Activated naive CD8-positive, alpha-beta T cell (primary cell): ENCODE results near the gene IFI27.
A peak's percentile ranks its signal among the peaks of the same experiment; 100 is the strongest.

ENCODE experiments used
- H3K27ac Mint-ChIP-seq: one replicate; pipeline ENCODE4 v1.8.0; 2021; ENCODE audit warnings: mixed read lengths
- H3K27me3 Mint-ChIP-seq: one replicate; pipeline ENCODE4 v1.8.0; 2021; ENCODE audit warnings: mixed read lengths
- H3K36me3 Mint-ChIP-seq: one replicate; pipeline ENCODE4 v1.8.0; 2021; ENCODE audit warnings: mixed read lengths
- H3K4me1 Mint-ChIP-seq: one replicate; pipeline ENCODE4 v1.8.0; 2021; ENCODE audit warnings: low read depth, mixed read lengths
- H3K4me3 Mint-ChIP-seq: one replicate; pipeline ENCODE4 v1.8.0; 2021; ENCODE audit warnings: mild to moderate bottlenecking, mixed read lengths
- H3K9me3 Mint-ChIP-seq: one replicate; pipeline ENCODE4 v1.8.0; 2021; ENCODE audit warnings: low read depth, mixed read lengths

The IFI27 gene

DNA sequence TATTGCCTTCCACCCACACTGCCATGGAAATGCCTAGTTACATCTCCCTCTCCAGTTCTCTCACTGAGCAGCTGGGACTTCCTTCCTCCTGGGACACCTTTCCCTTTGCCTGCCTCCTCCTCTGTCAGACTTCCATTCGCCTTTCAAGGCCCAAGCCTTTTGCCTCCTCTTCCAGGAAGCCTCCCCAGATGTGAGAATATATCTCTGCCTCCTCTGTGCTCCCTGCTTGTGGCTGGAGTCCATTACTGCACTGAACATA, 15.8 kb downstream of the IFI27 start:
- peaks cover 16% of the 10 kb centered on the region for H3K4me1 Mint-ChIP-seq
- H3K27me3 Mint-ChIP-seq = no peaks in the 10 kb centered on the region
- no peak overlapping the region for H3K27ac Mint-ChIP-seq

DNA sequence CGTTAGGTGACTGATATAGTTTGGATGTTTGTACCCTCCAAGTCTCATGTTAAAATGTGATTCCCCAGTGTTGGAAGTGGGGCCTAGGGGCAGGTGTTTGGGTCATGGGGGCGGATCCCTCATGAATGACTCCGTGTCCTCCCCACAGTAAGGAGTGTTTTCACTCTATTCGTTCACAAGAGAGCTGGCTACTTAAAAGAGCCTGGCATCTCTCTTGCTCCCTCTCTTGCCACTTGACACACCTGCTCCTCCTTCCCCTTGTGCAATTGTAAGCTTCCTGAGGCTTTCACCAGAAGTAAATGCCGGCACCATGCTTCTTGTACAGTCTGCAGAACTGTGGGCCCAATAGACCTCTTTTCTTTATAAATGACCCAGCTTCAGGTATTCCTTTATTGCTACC, 16.3 kb downstream of the IFI27 start:
- H3K27ac Mint-ChIP-seq = no peak overlapping the region
- H3K4me1 Mint-ChIP-seq = peaks cover 16% of the 10 kb centered on the region
- H3K27me3 Mint-ChIP-seq = no peaks in the 10 kb centered on the region
- no peaks in the 10 kb centered on the region for H3K36me3 Mint-ChIP-seq
- H3K4me3 Mint-ChIP-seq = no peak overlapping the region
- H3K9me3 Mint-ChIP-seq = no peaks in the 10 kb centered on the region

More for the DNA sequence above, 15.8 kb downstream of the IFI27 start:
- Mint-ChIP-seq H3K36me3 (no peaks in the 10 kb centered on the region), H3K9me3 (no peaks in the 10 kb centered on the region), H3K4me3 (no peak overlapping the region)

DNA sequence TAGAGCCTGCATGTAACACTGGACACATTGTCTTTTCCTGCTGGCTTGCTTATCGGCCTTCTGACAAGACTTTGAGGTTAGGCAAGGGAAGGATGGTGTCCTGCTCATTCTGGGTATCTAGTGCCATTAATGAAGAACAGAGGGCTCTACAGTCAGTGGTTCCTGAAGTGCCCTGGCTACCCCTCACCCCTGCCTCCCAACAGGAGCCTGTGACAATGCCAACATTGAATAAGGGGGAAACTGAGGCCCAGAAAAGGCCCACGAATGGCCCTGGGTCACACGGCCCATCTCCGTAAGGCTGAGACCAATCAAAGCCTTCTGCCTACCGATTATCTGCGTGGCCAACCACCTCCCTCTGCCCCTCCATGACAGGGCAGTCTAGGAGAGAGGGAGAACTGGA, 16.8 kb downstream of the IFI27 start:
- Mint-ChIP-seq H3K9me3 (no peaks in the 10 kb centered on the region), H3K36me3 (no peaks in the 10 kb centered on the region), H3K27ac (no peak overlapping the region), H3K27me3 (no peaks in the 10 kb centered on the region), H3K4me3 (no peak overlapping the region), H3K4me1 (peaks cover 16% of the 10 kb centered on the region)

DNA sequence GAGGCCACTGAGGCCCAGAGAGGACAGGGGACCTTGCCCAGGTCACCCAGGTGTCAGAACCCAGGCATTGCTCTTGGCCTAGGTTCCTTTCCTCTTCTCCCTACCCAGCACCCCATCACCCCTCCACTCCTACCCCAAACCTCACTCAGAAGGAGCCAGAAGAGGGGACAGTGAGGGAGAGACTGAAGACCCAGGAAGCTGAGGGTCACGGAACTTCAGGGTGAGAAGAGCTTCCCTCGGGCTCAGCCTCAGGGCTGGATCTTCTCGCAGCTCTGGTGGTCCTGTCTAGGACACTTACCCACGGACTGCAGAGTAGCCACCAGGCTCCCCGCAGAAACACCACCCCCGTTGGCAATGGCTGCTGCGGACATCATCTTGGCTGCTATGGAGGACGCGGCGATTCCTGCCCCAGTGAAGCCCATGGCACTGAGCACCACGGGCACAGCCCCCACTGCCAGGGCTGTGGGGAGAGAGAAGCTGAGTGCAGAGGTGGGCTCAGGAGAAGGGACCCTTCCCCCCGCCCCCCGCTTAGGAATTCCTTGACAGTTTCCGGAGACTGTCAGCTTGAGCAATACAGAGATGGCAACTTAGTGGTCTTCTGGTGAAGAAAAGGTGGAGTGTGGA, 17.8 kb downstream of the IFI27 start:
- Mint-ChIP-seq H3K4me1 (peaks cover 16% of the 10 kb centered on the region), H3K9me3 (no peaks in the 10 kb centered on the region), H3K27me3 (no peaks in the 10 kb centered on the region), H3K36me3 (no peaks in the 10 kb centered on the region), H3K4me3 (peak overlapping the region; percentile 91), H3K27ac (no peak overlapping the region)

- no peak within 1 kb of the TSS for H3K27ac Mint-ChIP-seq
- H3K9me3 Mint-ChIP-seq = no peaks in the 10 kb centered on the region
- H3K36me3 Mint-ChIP-seq = no peaks in the 10 kb centered on the region
- no peaks in the 10 kb centered on the region for H3K27me3 Mint-ChIP-seq
- peaks cover 16% of the 10 kb centered on the region for H3K4me1 Mint-ChIP-seq
- H3K4me3 Mint-ChIP-seq = peak within 1 kb of the TSS; percentile 91
These were observed 18.7 kb downstream of the IFI27 start, which contains the start of gene IFI27L2 for GRCh38 chr14:94129111-94129757. IFI27L2 (minus strand) TSS chr14:94129604; CDS start chr14:94129564, 40 bp downstream.

- Mint-ChIP-seq H3K27ac (no peak overlapping the region), H3K27me3 (no peaks in the 10 kb centered on the region), H3K9me3 (peaks cover under 1% of the 10 kb centered on the region), H3K4me1 (peaks cover 16% of the 10 kb centered on the region), H3K4me3 (peak overlapping the region; percentile 91), H3K36me3 (no peaks in the 10 kb centered on the region)
These were observed 19.4 kb downstream of the IFI27 start for GRCh38 chr14:94129758-94130414.

- Mint-ChIP-seq H3K9me3 (peaks cover 10% of the 10 kb centered on the region), H3K4me1 (peaks cover 19% of the 10 kb centered on the region), H3K27me3 (peaks cover 2% of the 10 kb centered on the region), H3K36me3 (no peaks in the 10 kb centered on the region), H3K27ac (no peak overlapping the region), H3K4me3 (no peak overlapping the region)
These were observed 21.9 kb downstream of the IFI27 start for GRCh38 chr14:94132285-94132887.

GRCh38 chr14:94135476-94135875, 24.9 kb downstream of the IFI27 start:
- Mint-ChIP-seq H3K36me3 (no peaks in the 10 kb centered on the region), H3K9me3 (peaks cover 10% of the 10 kb centered on the region), H3K27me3 (peaks cover 2% of the 10 kb centered on the region), H3K27ac (no peak overlapping the region), H3K4me3 (no peak overlapping the region), H3K4me1 (peaks cover 3% of the 10 kb centered on the region)

- Mint-ChIP-seq H3K36me3 (no peaks in the 10 kb centered on the region), H3K4me1 (peaks cover 3% of the 10 kb centered on the region), H3K27me3 (peaks cover 2% of the 10 kb centered on the region), H3K4me3 (no peak overlapping the region), H3K9me3 (peaks cover 10% of the 10 kb centered on the region), H3K27ac (no peak overlapping the region)
These were observed 26.2 kb downstream of the IFI27 start for GRCh38 chr14:94136575-94137331.

DNA sequence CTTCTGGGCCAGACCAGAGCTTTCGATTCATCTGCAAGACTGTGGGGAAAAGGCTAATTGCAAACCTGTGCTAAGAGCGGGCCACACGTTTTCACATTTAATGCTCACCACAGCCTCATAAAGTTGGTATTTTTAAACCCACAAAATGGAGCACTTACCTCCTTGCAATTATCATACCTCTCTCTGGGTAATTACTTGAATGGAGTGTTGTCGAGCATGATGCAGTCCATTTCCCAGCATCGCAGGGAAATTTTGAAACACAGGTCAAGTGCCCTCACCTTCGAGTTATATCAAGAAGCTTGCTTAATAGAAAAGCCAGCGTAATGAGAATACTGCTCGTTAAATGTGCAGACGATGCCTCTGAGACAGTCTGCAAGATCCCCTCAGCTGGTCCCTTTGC, 27.7 kb downstream of the IFI27 start:
- Mint-ChIP-seq H3K27ac (no peak overlapping the region), H3K9me3 (peaks cover 10% of the 10 kb centered on the region), H3K4me3 (no peak overlapping the region), H3K36me3 (no peaks in the 10 kb centered on the region), H3K27me3 (peaks cover 2% of the 10 kb centered on the region), H3K4me1 (peaks cover 3% of the 10 kb centered on the region)

DNA sequence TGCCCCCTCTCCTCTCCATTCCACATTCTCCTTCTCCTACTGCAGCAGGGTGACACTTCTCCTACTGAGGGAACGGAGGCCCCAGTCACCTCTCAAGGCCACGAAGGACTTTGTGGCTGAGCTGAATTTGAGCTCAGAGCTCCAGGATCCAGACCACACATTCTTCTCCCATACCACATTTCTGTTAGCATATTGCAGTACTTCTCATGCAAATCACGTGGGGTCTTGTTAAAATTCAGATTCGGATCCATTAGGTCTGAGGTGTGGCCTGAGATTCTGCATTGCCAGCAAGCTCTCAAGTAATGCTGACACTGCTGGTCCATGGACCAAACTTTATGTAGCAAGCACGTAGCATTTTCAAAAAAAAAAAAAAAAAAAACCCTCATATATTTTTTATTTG, 28.5 kb downstream of the IFI27 start:
- no peaks in the 10 kb centered on the region for H3K36me3 Mint-ChIP-seq
- H3K27ac Mint-ChIP-seq = no peak overlapping the region
- H3K27me3 Mint-ChIP-seq = peaks cover 2% of the 10 kb centered on the region
- peaks cover 3% of the 10 kb centered on the region for H3K4me1 Mint-ChIP-seq
- no peak overlapping the region for H3K4me3 Mint-ChIP-seq
- peaks cover 10% of the 10 kb centered on the region for H3K9me3 Mint-ChIP-seq

- no peak overlapping the region for H3K27ac Mint-ChIP-seq
- peaks cover 3% of the 10 kb centered on the region for H3K4me1 Mint-ChIP-seq
- peaks cover 2% of the 10 kb centered on the region for H3K27me3 Mint-ChIP-seq
- H3K36me3 Mint-ChIP-seq = no peaks in the 10 kb centered on the region
- H3K9me3 Mint-ChIP-seq = peaks cover 10% of the 10 kb centered on the region
- no peak overlapping the region for H3K4me3 Mint-ChIP-seq
These were observed 28.9 kb downstream of the IFI27 start for GRCh38 chr14:94139421-94139820.

- no peak overlapping the region for H3K4me3 Mint-ChIP-seq
- H3K27ac Mint-ChIP-seq = no peak overlapping the region
- peaks cover 12% of the 10 kb centered on the region for H3K4me1 Mint-ChIP-seq
- no peaks in the 10 kb centered on the region for H3K27me3 Mint-ChIP-seq
- no peaks in the 10 kb centered on the region for H3K36me3 Mint-ChIP-seq
- no peaks in the 10 kb centered on the region for H3K9me3 Mint-ChIP-seq
These were observed 31.7 kb downstream of the IFI27 start for GRCh38 chr14:94142247-94142646.

DNA sequence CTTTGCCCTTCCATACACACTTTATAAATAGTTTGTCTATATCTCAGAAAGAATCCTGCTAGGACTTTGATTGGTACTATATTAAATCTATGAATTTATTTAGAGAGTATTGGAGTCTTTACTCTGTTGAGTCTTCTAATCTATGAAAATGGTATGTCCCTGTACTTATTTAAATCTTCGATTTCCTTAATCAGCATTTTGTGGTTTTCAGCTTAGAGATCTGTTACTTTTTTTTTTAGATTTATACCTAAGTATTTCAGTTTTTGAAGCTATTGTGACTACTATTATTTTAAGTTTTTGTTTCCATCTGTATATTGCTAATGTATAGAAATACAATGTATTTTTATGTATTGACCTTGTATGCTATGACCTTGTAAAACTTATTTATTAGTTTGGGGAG, 32.3 kb downstream of the IFI27 start:
- H3K4me1 Mint-ChIP-seq = peaks cover 13% of the 10 kb centered on the region
- H3K4me3 Mint-ChIP-seq = no peak overlapping the region
- H3K27me3 Mint-ChIP-seq = no peaks in the 10 kb centered on the region
- no peaks in the 10 kb centered on the region for H3K36me3 Mint-ChIP-seq
- H3K9me3 Mint-ChIP-seq = no peaks in the 10 kb centered on the region
- no peak overlapping the region for H3K27ac Mint-ChIP-seq

DNA sequence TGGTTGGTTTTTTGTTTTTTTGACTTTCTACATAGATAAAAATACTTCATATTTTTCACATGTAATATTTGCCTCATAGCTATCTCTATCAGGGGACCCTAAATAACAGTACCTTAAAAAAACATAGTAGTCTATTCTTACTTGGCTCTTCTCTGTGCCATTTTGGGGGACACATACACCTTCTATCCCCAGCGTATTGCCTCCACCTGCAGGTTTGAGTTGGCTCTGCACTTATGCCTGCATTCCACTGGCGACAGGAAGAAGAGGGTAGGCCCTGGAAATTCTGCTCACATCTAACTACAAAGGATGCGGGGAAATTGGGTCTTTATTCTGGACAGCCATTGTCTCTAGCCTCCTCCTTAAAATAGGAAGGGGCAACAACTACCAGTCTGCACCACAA, 32.7 kb downstream of the IFI27 start:
- H3K27ac Mint-ChIP-seq = no peak overlapping the region
- no peaks in the 10 kb centered on the region for H3K36me3 Mint-ChIP-seq
- no peaks in the 10 kb centered on the region for H3K27me3 Mint-ChIP-seq
- no peaks in the 10 kb centered on the region for H3K9me3 Mint-ChIP-seq
- H3K4me1 Mint-ChIP-seq = peaks cover 13% of the 10 kb centered on the region
- H3K4me3 Mint-ChIP-seq = no peak overlapping the region
